HuH-7 (cell line): ENCODE measurements around the gene TMEM94.
"Not testable (repeated sequence)": the region's sequence is repeated elsewhere in the genome, so short reads cannot be mapped to it uniquely, and the experiment has no call there.

Source experiments
- DNase-seq: peaks from one replicate; pipeline ENCODE4 v3.0.0; 2011; ENCODE audit warnings: low spot score

The TMEM94 gene

DNA sequence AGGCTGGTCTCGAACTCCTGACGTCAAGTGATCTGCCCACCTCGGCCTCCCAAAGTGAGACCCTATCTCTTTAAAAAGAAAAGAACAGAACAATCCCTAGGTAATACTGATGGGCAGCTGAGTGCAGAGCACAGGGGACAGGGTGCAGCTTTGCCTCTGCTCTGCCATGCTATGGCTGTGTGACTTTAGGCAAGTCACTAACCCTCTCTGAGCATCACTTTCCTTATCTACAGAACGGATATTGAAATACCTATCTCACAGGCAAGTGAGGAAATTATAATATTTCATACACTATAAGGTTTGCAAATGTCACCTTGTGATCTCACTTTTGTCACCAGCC is 54.8 kb downstream of the TMEM94 start:
- DNase-seq = no peak

DNA sequence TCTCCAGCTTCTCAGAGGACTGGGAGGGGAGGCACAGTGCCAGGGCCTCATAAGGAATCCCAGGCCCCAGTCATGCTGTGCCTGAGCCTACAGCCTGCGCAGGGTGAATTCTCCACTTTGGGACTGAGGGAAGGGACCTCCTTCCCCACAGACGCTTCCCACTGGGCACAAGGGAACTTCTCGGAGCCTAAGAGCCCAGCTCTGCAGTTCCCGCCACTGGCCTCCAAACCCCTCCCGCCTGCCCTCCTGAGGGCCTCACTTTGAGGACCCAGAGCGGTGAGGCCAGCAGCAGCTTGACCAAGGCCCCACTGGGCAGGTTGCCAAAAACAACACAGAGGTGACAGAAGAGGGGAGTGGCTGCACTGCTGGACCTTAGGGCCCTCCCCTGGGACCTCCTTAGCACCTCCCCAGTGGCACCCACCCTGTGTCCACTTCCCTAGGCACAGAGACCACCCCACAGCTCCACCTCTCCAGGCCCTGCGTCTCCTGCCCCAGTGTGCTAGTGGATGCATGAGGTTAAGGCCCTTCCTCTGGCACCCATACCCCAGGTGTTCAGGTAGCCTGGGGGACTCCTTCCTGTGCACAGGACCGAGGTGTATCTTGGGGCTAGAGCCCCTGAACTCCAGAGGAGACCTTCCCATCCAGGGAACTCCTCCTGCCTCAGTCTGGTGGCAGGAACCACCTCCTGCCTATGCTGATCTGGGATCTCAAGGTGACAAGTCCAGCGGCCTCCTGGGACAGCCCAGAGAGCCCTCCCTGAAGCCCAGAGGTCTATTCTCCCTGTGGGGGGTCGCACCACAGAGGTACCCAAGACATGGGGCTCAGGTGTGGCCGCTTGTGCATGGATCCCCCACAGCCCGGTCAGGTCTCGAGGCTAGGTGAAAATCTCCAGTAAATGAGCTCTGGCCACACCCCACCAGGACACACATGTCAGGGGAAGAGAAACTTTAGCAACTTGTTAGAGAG is 55.5 kb downstream of the TMEM94 start:
- peak; percentile 90 for DNase-seq

DNA sequence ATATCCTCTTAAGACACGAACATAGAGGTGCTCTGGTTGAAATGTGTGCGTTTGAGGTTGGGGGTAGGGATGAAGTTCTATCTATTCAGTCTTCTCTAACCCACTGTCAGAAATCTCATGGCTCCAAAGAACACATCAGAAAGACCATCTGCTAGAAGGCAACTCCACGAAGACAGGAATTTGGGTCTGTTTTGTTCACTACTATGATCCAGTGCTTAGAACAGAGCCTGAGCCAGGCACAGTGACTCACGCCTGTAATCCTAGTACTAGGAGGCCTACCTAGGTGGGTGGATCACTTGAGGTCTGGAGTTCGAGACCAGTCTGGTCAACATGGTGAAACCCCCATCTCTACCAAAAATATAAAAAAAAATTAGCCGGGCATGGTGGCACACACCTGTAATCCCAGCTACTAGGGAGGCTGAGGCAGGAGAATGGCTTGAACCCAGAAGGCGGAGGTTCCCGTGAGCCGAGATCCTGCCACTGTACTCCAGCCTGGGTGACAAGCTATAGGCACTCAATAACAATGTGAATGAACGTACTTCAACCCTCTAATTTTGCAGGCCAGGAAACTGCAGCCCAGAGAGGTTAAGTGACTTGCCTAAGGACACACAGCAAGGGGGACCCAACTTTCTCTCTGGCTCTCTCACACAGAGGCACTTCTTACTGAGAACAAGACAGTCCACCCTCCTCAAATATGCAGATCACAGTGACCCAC is 56.6 kb downstream of the TMEM94 start:
- DNase-seq = no peak

DNA sequence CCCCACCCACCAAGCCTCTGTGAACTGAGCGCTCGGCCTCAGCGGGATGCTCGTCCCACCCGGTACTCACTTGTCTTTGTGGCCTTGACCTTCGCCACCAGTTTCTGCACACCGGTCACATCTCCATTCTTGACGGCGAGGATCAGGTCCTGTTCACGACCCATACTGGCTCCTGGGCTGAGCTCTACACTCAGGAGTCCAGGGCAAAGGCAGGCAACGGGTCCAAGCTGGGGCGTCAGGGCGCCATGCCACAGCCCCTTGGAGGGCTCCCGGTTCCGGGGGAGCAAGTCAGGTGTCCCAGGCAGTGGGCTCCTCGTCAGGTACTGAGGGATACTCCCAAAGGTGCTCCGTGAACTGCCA is 57.2 kb downstream of the TMEM94 start:
- no peak for DNase-seq

DNA sequence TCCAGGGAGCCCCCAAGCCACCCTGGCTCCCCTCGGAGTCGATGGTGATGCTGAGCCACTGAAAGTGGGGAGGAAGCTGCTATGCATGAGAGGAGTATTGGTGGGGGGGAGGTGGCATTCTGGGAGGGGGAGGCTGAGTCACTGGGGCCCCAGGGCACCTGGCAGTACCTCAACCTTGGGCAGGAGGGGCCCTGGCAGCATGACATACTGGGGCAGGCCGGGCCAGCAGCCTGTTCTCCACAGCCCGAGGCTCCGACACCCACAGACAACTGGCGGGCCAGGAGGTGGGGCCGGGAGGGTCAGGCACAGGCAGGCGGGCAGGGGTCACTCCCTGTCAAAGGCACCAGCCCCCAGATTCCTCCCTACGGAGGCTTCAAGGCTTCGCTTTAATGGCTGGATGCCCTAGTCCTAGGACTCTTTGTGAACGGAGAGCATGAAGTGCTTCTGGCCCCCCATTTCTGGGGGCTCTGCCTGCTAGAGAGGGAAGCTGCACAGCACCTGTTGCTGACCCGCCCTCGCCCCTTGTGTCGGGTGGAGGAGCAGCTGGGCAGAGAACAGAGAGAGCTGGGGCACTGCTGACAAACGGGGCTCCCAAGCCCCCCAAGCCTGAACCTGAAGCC is 58.0 kb downstream of the TMEM94 start:
- DNase-seq = no peak

DNA sequence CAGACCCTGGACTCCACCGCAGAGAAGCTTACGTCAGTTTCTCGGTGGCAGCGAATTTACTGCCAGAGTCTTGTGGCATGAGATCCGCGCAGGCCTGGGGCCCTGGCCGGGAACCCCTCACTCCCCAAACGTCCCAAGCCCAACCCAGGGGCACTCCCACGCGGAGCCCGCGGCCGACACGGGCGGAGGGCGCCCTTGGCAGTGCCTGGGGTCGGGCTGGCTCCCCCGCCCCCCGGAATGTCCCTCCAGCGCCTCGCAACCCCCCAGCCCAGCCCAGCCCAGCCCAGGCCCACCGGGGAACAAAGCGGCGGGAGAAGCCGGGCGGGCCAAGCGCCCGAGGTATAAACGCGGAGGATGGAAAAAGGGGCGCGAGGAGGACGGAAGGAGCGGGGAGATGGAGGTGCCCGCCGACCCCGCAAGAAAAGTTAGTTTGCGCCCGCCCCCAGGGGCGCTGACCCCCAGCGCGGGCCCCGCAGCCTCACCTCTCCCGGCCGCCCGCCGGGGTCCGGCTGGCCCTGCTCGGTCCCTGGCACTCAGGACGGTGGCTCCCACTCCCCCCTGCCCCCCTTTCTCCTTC is 58.6 kb downstream of the TMEM94 start:
- no peak for DNase-seq

DNA sequence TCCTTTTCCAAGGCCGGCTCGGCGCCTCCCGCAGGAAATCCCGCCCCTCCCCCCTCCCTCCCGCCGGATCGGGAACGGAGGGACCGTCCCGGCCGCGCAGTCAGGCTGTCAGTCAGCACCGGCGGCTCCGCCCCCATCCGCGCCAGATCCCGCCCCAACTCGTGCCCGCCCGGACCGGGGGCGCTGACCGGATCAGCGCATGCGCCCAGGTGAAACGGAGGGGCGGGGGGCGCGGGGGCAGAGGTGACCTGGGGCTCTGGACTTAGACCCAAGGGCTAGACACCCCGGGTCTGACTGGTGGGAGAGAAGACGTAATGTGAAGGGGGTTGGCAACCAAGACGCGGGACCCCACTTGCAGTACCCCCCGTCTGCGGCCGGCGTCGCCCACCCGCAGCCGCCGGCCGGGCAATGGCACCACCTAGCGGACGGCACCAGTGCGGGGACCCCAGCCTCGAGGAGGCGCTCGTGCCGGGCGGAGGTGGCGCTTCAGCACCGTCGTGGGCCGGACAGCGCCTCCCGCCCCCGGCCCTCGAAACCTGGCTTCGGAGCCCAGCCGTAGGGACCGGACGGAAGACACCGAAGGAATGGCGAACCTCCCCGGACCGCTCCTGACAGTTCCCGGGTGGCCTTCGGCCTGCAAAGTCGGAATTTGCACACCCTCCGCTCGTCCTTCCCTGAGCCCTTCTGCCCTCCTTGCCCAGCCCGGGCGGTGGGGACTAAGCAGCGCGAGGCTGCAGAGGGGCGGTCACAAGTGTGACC is 59.2 kb downstream of the TMEM94 start, which contains the start of gene CASKIN2:
CASKIN2 (minus strand) TSS at position 42 of the 759 bp plus-strand sequence. CDS start 1,733 bp downstream, outside the sequence.
- DNase-seq = peak; percentile 100

DNA sequence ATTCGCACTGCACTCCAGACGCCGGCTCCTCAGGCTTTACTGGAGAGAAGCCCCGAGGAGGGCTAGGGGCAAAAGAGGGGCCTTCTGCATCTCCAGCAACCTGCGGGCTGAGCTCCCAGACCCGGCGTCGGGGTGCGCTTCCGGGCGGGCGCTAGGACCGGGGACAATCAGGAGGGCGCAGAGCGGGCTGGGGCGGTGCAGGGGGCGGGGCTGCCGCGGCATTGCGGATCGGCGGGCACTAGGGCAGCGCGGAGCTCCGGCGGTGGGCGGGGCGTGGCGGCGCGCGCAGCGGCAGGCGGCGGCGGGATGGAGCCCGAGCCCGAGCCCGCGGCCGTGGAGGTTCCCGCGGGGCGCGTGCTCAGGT is 59.8 kb downstream of the TMEM94 start, which contains the start of gene TSEN54:
TSEN54 (plus strand) TSS at position 274 of the 364 bp plus-strand sequence; CDS start at position 307, 33 bp downstream.
- peak; percentile 97 for DNase-seq

DNA sequence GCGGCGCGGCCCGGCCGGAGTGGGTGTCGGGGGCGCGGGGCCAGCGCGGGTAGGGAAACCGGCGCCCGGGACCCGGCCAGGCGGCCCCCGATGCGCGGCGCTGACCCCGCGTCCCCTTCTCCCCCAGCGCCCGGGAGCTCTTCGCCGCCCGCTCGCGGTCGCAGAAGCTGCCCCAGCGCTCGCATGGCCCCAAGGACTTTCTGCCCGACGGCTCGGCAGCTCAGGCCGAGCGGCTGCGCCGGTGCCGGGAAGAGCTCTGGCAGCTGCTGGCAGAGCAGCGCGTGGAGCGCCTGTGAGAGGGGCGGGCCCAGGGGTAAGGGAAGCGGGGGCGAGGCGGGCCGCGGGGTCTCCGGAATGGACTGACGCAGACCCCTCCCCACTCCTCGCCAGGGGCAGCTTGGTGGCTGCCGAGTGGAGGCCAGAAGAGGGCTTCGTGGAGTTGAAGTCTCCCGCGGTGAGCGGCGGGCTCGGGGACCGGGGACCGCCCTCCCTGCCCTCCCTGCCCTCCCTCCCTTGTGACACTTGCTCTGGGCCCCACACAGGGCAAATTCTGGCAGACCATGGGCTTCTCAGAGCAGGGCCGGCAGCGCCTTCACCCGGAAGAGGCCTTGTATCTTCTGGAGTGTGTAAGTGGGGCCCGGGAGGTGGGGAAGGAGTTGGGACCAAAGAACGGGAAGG is 60.3 kb downstream of the TMEM94 start:
- no peak for DNase-seq

DNA sequence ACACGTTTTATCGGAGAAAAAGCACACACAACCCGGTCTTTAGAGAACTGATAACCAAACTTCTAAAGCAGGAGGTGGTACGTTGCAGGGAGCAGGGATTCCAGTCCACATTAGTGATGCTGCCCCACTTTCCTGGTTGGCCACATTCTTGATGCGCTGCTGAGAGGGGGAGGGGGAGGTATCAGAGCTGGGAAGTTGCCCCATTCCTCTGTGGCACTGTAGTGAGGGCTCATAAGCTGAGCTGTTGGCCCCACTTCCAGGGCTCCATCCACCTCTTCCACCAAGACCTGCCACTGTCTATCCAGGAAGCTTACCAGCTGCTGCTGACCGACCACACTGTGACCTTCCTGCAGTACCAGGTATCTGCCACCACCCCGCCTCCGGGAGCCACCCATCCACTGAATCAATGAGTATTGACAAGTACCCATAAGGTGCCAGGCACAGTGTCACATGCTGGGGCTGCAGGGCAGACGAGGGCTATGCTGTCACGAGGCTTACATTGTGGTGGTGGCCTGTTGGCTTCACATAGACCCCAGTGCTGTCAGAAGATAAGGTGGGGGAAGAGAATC is 60.9 kb downstream of the TMEM94 start:
- DNase-seq = peak; percentile 79

DNA sequence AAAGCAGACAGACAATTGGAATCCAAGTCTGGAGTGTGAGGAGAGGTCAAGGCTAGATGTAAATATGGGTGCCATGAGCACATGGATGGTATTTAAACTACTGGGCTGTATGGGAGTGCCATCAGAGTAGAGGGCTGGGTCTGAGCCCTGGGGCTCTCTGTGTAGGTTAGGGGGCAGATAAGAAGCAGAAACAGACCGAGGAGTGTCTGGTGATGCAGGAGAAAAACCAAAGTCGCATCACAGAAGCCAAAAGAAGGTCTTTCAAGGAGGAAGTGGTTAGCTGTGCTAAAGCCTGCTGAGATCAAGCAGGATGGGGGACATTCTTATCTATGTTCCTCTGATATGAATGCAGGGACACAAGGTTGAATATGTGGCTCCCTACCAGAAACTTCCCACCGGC is 61.8 kb downstream of the TMEM94 start:
- no peak for DNase-seq

DNA sequence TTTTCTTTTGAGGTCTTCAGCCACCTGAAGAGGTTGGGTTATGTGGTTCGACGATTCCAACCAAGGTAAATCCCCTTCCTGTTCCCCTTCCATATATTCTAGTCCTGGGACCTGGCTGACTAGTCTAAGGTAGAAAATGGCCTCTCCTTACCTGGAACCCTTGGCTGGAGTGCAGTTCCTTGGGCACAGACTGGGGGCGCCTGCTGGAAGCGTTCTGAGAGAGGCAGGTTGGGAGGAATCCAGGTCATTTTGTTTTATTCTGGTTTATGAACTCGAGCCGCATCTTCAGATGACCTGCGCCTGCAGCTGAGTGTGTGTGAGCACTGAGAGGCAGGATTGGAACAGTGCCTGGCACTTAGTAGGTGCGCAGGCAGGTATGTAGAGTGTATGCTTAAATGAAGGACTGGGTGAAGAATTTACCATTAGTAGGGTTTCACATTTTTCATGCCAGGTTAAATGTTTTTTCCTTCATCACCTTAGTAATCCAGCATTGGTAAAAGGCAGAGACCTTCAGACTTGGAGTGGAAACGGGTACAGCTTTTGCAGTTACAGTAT is 62.6 kb downstream of the TMEM94 start:
- no peak for DNase-seq

DNA sequence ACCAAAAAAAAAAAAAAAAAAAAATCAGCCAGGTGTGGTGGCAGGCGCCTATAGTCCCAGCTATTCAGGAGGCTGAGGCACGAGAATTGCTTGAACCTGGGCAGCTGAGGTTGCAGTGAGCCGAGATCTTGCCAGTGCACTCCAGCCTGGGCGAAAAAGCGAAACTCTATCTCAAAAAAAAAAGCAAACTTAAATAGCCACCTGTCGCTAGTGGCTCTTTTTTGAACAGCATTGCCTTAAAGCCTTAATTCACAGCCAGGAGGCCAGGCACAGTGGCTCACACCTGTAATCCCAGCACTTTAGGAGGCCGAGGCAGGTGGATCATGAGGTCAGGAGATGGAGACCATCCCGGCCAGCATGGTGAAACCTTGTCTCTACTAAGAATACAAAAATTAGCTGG is 64.0 kb downstream of the TMEM94 start:
- DNase-seq = not testable (repeated sequence)

DNA sequence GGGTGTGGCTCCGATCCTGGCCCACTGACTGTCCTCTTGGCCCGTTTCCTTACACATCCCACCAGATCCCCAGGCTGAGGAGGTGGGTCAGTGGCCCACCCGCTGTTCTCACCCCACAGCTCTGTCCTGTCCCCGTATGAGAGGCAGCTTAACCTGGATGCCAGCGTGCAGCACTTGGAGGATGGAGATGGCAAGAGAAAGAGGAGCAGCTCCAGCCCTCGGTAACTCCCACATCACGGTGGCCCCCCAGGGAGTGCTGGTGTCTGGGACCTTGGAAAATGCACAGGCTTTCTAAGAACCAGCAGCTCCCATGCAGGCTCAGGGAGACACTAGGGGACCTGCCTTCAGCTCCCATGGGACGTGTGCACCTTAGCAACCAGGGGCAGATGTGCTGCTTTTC is 64.9 kb downstream of the TMEM94 start:
- no peak for DNase-seq

DNA sequence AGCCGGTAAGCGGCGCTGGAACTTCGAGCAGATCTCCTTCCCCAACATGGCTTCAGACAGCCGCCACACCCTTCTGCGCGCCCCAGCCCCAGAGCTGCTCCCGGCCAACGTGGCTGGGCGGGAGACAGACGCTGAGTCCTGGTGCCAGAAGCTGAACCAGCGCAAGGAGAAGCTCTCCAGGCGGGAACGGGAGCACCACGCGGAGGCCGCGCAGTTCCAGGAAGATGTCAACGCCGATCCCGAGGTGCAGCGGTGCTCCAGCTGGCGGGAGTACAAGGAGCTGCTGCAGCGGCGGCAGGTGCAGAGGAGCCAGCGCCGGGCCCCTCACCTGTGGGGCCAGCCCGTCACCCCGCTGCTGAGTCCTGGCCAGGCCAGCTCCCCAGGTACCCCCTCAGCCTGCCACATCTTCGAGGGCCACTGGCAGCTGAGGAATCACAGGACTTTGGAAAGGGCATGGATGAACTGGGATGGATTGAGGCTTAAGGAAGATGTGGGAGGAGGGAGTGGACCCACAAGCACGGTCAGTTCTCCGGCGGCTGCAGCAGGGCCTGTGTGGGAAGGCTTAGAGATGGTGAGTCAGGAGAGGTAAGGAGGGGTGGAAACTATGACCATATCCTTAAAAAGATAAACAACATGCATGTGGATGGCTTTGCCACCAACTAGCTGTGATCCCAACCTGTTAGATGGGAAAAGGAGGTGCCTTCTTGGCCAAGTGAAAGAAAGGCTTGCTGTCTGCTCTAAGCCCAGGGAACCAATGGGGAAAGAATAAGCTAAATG is 65.7 kb downstream of the TMEM94 start:
- no peak for DNase-seq

DNA sequence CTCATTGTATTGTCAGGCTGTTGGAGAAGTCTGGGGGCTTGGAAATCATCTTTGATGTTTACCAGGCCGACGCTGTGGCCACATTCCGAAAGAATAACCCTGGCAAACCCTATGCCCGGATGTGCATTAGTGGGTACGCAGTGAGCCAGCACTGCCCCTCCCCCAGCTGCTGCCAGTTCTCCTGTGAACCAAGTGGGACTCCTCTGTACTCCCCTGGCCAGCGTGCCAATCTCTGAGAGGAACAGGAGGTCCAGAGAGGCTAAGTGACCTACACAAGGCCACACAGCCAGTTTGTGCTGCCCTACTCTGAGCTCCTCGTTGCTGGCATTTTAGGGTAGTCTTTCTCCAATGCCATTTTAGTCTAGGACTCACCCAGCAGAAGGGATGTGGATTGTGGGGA is 67.2 kb downstream of the TMEM94 start:
- no peak for DNase-seq

DNA sequence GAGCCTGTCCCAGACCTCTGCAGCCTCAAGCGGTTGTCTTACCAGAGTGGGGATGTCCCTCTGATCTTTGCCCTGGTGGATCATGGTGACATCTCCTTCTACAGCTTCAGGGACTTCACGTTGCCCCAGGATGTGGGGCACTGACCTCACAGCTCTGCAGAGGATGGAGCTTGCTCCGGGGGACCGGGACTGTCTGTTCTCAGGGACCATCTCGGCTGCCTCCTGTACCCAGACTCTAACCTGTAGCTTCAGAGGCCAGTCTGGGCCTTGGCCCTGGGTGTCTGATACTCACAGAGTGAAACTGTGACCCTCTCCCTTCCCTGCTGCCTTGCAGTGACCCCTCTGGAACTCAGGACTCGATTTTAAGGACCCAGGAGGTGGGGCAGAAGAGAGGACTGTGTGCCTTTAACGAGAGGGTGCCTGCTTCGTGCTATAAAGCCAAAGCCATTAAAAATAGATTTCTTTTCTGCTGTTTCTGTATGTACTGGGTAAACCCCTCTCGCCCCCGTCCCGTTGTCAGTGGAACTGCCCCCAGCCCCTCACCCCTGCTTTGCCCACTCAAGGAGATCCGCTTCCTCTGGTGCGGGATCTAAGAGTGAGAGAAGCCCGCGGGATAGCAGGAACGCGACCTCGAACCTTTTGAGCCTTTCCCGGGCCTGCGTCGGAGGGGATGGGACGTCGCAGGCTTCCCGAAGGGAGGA is 68.0 kb downstream of the TMEM94 start:
- no peak for DNase-seq

DNA sequence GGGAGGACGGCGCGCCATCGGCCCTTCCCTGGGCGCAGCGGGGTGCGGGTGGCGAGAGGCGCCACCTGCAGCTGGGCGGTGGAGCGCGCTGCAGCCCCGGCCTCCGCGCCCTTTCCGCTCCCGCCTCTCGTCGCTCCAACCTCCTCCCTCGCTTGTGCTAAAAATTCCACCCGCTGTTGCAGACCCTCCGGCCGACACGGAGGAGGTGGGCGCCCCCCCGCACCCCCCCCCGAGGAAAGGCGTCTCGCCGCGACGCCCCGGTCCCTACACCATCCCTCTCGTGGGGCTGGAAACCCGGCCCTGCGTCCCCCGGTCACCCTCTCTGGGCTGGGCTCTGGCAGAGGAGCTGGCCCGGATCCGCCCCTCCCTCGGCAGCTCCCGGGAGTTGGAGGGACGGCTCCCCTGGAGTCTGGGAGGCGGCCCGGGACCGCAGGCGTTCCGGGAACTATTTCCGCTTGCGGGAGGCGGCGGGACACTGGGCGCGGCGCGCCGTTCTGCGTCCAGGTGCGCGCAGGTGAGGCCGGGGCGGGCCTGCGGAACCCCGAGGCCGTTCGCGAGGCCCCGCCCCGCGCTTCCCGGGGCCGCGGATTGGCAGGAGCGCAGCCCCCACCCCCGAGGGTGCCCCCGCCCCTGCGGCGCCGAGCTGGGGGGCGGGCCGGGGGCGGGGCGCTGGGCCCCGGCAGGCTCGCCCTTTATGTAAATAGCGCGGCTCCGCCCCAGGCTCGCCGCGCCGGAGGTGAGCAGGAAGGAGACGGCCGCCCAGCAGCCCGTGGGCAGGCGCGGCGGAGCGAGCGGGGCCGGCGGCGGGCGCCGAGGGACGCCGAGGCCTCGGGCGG is 68.8 kb downstream of the TMEM94 start, which contains the start of gene LLGL2:
LLGL2 (plus strand) TSS at position 728 of the 836 bp plus-strand sequence. CDS start 17,730 bp downstream, outside the sequence.
- peak; percentile 94 for DNase-seq
